HG03442 (cell line): ENCODE results near the gene TTC33.
"Not testable (repeated sequence)": the region's sequence is repeated elsewhere in the genome, so short reads cannot be mapped to it uniquely, and the experiment has no call there.

ENCODE experiments used
- ATAC-seq: cut with Tn5 transposase; IDR thresholded peaks from one replicate; pipeline ENCODE4 v1.9.1; 2021; ENCODE audit warnings: mild to moderate bottlenecking, moderate library complexity; ENCODE audit not compliant: unreplicated experiment

Gene TTC33

GRCh38 chr5:40722497-40722911 lies 33.3 kb downstream of the TTC33 start:
- not testable (repeated sequence) for ATAC-seq

GRCh38 chr5:40720069-40720468 lies 35.7 kb downstream of the TTC33 start:
- ATAC-seq: no peak

GRCh38 chr5:40717281-40717680 lies 38.5 kb downstream of the TTC33 start:
- ATAC-seq: no peak

- ATAC-seq: no peak
These were observed 39.2 kb downstream of the TTC33 start for GRCh38 chr5:40716590-40716989.

- ATAC-seq: no peak
These were observed 39.8 kb downstream of the TTC33 start for GRCh38 chr5:40716000-40716399.

GRCh38 chr5:40714001-40714400 lies 41.8 kb downstream of the TTC33 start:
- ATAC-seq: no peak

GRCh38 chr5:40710575-40710974 lies 45.2 kb downstream of the TTC33 start:
- ATAC-seq: not testable (repeated sequence)

- not testable (repeated sequence) for ATAC-seq
These were observed 50.3 kb downstream of the TTC33 start for GRCh38 chr5:40705484-40705883.

- ATAC-seq: not testable (repeated sequence)
These were observed 53.7 kb downstream of the TTC33 start for GRCh38 chr5:40702027-40702426.

- no peak for ATAC-seq
These were observed 55.5 kb downstream of the TTC33 start for GRCh38 chr5:40700116-40700782.

- no peak for ATAC-seq
These were observed 61.3 kb downstream of the TTC33 start for GRCh38 chr5:40694433-40694832.

- ATAC-seq: no peak
These were observed 63.9 kb downstream of the TTC33 start for GRCh38 chr5:40691894-40692293.

- no peak for ATAC-seq
These were observed 65.5 kb downstream of the TTC33 start for GRCh38 chr5:40690267-40690666.

GRCh38 chr5:40689438-40689837 lies 66.3 kb downstream of the TTC33 start:
- peak; percentile 85 for ATAC-seq

GRCh38 chr5:40688996-40689395 lies 66.8 kb downstream of the TTC33 start:
- no peak for ATAC-seq

- ATAC-seq: peak; percentile 73
These were observed 67.5 kb downstream of the TTC33 start for GRCh38 chr5:40688127-40688761.

GRCh38 chr5:40687321-40687720 lies 68.4 kb downstream of the TTC33 start:
- ATAC-seq: no peak

GRCh38 chr5:40685976-40686486 lies 69.7 kb downstream of the TTC33 start:
- ATAC-seq: no peak

- ATAC-seq: no peak
These were observed 70.6 kb downstream of the TTC33 start for GRCh38 chr5:40685193-40685592.

- no peak for ATAC-seq
These were observed 72.5 kb downstream of the TTC33 start for GRCh38 chr5:40683305-40683704.

GRCh38 chr5:40682154-40683017 lies 73.4 kb downstream of the TTC33 start:
- ATAC-seq: no peak
